HTR-8/SVneo (cell line): ENCODE results near the gene LRRC71.

ENCODE experiments used
- DNase-seq: peaks from one replicate; pipeline ENCODE4 v3.0.0; 2011; ENCODE audit warnings: low spot score, mixed read lengths; ENCODE audit not compliant: insufficient read length
- FAIRE-seq: peaks from 2 replicates; lab custom pipeline; 2011; peaks lifted over from hg19 to GRCh38; lab: Jason Lieb, UNC

Gene LRRC71

DNA sequence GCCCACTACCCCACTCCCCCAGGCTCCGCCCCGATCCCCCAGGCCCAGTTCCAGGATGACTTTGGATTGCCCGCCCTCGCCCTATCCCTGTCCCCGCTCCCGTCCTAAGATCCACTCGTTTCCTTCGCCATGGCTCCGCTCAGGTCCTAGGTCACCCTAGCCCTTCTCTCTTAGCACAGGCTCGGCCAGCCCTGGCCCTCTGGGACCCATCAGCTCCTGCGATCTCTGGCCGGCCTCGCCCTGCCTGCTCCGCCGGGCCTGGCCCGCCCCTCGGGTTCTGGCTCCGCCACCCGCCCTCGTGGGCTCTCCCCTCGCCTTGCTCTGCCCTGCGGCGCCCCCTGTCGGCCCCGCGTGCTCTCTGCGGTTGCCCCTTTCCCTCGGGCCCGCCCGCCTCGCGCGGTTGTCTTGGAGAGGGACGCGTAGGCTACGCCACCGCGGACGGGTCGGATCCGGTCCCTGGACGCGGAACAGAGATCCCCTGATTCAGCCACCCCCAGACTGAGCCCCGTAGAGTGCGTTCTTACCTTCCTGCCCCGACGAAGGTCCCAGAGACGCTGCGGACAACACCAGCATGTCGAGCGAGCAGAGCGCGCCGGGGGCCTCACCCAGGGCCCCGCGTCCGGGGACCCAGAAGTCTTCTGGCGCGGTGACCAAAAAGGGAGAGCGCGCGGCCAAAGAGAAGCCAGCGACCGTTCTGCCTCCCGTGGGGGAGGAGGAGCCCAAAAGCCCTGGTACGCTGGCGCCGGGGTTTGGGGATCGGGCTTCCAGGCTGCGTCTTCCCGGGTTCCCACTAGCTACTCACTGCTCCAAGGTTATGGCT lies at the start of gene LRRC71:
TSS of gene LRRC71 (plus strand) at position 400 of the 820 bp plus-strand sequence. CDS start at position 572, 172 bp downstream.
- FAIRE-seq (no peak), DNase-seq (no peak)

DNA sequence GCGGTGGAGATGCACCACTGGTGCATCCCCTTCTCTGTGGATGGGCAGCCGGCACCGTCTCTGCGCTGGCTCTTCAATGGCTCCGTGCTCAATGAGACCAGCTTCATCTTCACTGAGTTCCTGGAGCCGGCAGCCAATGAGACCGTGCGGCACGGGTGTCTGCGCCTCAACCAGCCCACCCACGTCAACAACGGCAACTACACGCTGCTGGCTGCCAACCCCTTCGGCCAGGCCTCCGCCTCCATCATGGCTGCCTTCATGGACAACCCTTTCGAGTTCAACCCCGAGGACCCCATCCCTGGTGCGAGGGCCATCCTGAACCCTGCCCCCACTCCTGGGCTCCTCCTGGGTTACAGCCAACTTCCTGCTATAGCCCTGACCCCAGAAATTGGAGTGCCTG lies 46.8 kb upstream of the LRRC71 start:
- DNase-seq = no peak
- FAIRE-seq = no peak

DNA sequence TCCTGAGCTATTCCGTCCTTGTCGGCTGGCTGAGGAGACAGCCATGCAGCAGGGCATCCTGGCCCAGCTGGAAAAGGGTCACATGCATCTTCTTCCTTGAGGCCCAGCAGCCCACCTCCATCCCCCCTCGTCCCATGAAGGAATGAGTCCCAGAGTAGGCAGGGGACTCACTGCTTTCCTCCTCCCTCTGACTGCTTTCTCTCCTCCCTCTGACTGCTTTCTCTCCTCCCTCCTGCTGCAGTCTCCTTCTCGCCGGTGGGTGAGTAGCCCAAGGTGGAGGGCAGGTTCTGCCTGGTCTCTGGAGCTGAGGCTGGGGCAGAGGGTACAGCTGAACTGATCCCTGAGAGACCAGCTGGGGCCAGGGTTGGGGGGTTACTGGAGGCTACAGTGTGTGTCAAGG lies 46.3 kb upstream of the LRRC71 start:
- FAIRE-seq = no peak
- DNase-seq = no peak

DNA sequence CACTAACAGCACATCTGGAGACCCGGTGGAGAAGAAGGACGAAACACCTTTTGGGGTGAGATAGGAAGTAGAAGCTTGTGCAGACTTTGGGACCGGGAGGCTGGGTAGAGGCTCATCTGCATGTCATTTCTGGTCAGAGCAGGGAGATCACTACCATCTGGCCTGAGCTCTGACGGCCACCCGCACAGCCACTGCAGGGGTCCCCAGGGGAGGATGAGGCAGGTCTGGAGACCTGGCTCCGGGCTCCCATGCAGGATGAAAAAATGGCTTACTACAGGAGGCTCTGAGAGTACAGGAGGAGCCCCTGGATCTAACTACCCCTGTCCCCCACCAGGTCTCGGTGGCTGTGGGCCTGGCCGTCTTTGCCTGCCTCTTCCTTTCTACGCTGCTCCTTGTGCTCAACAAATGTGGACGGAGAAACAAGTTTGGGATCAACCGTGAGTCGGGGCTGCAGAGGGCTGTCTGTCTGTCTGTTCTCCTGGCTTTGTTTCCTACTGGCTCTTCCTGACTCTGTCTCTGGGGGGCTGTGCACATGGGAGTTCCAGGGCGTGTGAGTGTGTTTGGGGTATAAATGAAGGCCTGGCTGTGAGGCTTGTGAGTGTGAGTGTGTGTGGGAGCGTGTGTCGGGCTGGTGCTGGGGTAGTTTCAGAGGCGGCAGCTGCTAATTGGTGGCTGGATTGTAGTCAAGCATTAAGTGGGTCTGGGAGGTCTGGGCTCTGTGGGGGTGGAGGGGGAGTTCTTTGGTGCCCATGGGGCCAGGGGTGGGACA lies 45.7 kb upstream of the LRRC71 start:
- FAIRE-seq (no peak), DNase-seq (no peak)

DNA sequence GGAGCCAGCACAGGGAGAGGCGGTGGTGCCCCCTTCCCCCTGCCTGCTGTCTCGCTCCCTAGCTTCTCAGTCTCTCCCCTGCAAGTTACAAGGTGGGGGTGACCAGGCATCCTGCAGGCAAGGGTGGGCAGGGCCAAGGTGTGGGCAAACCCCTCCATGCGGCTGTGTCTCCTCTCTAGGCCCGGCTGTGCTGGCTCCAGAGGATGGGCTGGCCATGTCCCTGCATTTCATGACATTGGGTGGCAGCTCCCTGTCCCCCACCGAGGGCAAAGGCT lies 45.2 kb upstream of the LRRC71 start:
- no peak for DNase-seq
- no peak for FAIRE-seq

DNA sequence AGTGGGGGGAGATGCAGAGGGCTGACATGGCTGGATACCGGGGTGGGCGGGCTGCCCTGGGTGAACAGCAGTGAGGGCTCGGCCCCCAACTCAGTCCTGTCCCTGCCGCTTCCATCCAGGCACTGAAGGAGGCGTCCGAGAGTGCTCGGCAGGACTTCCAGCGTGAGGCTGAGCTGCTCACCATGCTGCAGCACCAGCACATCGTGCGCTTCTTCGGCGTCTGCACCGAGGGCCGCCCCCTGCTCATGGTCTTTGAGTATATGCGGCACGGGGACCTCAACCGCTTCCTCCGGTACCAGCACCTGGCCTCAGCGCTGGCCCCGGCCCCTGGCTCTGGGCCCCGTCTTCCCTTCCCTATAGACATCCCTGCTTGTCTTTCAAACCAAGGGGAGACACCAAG lies 44.2 kb upstream of the LRRC71 start:
- DNase-seq (no peak), FAIRE-seq (no peak)

DNA sequence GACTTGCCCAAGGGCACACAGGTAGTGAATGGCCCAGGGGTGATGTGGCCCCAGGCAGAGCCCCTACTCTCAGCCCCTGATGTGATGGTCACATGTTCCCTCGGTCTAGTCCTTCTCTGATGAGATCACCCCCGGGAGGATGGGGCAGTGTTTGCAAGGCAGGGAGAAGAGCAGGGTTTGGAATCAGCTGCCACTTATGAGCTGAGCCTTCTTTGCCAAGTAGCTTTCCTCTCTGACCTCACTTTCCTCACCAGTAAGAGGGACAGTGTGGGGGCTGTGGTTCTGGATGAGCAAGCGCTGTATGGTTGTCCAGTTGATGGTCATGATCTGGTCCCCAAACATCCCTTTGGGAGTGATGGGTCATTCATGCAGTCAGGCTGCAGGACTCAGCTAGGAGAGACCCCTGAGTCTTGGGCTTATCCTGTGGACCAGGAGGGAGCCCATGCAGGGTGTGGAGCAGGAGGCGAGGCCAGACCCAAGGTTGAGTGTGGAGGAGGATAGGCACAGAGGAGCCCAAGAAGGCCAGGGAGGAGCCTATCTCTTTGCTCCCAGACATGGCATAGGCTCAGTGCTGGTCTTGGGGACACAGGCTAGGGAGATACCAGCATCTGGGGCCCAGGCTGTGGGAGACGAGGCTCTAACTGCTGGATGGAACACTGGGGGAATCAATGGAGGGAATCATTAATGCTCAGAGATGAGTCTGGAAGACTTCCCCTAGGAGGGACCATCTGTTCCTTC lies 42.8 kb upstream of the LRRC71 start:
- DNase-seq (no peak), FAIRE-seq (no peak)

DNA sequence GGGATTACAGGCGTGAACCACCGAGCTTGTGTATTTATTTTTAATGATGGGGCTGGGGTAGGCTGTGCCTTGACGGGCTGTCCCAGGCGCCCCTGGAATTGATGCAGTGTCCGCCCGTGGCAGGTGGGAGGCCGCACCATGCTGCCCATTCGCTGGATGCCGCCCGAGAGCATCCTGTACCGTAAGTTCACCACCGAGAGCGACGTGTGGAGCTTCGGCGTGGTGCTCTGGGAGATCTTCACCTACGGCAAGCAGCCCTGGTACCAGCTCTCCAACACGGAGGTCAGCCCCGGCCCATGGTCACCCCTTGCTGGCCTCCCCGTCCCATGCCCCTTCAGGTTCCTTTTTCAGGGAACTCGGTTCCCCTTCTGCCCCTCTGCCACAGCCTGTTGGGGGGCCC lies 40.6 kb upstream of the LRRC71 start:
- FAIRE-seq = no peak
- DNase-seq = no peak

DNA sequence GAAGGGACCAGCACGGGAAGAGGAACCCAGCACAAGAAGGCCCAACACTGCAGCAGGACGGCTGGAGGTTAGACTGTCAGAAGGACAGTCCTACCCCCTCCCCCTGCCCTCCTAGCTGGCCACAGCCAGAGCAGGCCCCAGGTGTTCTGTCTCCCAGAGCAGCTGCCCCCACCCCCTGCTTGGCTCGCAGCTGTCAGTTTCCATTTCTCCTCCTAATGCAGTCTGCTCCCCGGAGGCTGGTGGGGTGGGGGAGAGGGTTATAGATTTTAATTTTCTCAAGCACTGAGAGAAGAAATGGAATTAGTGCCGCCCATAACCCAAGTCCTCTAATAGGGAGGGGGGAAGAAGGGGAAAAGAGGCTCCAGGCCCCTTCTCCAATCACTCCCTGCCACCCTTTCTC lies 40.0 kb upstream of the LRRC71 start:
- FAIRE-seq = no peak
- no peak for DNase-seq

DNA sequence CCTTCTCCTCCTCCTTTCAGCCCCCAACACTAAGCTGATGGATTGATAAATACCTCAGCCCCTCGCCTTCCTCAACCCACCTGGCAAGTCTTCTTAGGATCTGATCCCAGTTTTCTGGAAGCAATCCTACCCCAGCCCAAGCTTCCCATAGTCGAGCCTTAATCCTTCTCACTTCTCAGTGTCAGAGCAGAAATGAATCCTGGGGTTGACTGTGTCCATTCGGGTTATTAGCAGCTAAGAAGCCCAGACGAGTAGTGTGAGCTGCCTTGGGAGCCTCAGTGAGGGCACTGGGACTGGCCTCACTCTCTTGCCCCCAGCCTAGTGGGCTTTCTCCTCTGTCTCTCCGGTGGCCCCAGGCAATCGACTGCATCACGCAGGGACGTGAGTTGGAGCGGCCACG lies 39.3 kb upstream of the LRRC71 start:
- FAIRE-seq (no peak), DNase-seq (no peak)

DNA sequence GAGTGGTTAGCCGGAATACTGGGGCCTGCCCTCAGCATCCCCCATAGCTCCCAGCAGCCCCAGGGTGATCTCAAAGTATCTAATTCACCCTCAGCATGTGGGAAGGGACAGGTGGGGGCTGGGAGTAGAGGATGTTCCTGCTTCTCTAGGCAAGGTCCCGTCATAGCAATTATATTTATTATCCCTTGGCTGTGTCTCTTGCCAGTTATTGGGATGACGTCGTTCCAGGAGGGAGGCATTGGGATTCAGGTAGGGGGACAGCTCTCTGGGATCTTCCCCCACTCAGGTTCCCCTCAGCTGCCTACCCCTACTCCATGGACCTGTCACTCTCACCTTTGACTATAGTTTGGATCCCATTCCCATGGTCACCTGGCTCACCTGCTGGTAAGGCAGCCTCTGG lies 38.8 kb upstream of the LRRC71 start:
- DNase-seq = no peak
- FAIRE-seq = no peak

DNA sequence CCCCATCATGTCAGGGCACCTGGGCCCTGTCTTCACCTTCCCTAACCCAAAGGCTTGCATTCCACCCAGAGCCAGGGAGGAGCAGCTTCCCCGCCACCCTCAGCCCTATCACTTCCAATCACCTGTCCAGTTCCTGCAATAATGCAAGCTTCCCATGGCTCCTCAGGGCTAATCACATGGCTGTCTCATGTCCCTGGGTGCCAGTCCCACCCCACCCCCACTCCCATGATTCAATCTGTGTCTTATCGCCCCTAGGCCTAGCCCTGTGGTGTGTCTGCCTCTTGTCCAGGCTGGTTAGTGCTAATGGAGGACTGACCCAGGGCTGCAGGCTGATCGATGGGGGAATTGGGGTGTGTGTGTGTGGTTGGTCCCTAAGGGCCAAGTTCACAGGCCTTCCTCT lies 37.9 kb upstream of the LRRC71 start:
- FAIRE-seq = no peak
- DNase-seq = no peak

DNA sequence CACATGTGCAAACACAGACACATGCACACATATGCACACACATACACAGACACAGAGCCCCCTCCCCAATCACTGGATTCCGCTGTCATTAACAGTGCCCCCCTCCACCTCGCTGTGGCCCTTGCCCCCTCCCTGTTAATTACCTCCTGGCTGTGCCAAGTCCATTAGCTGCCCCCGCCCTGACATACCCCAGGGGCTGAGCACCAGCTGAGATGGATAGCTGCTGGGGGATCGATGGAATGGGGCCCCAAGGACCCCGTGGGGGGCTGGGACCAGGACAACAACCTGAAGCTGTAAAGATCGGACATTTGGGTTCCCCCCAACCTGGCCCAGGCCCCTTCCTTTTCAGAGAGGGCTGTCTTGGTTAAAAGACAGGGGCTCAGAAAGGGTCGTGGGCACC lies 36.5 kb upstream of the LRRC71 start:
- FAIRE-seq = no peak

DNA sequence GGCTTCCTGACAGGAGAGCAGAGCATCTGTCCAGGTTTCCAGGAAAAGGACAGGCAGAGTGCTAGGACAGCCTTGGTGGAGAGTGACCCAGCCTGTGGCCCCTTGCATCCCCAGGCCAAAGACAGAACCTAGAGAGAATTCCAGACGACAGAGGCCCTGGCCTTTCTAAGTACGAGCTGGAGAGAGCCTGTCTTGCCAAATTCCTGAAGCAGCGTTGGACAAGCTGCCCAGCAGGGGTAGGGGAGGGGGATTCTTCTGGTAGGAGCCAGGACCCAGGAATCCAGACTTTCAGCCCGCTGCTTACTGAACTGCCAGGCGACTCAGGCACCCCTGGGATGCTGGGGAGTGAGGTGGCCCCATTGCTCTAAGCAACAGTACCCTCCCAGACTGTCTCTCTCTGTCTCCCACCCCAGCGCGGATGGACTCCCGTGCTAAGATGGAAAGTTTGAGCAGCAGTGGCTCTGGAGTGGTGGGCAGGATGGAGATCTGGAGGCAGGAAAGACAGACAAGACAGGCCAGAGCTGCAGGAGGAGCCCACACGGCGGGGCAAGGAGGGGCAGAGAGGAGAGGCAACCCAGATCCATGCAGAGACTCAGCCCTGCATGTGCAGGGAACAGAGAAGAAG lies 35.8 kb upstream of the LRRC71 start:
- DNase-seq (no peak), FAIRE-seq (no peak)

More for the DNA sequence above, 36.5 kb upstream of the LRRC71 start:
- no peak for DNase-seq

DNA sequence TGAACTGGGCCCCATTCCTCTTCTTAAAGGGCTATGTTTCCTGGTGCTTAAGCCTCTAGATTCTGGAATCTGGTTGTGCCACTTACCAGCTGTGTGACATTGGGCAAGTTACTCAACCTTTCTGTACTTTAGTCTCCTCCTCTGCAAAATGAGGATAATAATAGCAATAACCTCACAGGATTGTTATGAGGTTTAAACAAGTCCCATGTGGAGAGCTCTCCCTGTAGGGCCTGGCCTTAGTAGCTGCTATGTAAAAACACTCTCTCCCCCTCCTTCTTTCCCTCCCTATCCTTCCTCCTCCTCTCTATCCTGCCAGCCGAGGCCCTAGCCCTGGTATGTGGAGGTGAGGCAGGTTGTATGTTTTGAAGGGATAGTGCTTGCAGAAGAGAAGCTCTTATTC lies 35.1 kb upstream of the LRRC71 start:
- no peak for FAIRE-seq
- DNase-seq = no peak

DNA sequence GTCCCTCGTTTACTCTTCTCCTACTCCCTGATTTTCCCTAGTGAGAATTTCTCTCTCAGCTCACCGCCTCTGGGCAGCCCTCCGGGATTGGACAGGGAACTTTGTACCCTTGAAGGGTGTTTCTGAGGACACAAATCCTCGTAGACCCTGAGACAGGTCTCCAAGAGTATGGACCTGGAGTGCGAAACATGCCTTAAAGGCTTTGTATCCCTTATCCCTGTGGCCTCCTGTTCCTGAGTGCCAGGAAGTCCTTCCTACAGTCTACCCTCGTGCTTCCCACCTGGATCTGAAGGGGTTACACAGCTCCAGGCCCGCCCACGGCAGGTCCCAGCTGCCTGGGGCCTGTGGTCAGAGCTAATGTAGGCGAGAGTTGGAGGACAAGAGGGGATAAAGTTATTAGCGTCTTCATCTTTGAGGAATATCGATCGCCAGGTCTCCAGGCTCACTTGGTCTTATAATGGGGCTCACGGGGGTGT lies 34.5 kb upstream of the LRRC71 start:
- DNase-seq (no peak), FAIRE-seq (no peak)

DNA sequence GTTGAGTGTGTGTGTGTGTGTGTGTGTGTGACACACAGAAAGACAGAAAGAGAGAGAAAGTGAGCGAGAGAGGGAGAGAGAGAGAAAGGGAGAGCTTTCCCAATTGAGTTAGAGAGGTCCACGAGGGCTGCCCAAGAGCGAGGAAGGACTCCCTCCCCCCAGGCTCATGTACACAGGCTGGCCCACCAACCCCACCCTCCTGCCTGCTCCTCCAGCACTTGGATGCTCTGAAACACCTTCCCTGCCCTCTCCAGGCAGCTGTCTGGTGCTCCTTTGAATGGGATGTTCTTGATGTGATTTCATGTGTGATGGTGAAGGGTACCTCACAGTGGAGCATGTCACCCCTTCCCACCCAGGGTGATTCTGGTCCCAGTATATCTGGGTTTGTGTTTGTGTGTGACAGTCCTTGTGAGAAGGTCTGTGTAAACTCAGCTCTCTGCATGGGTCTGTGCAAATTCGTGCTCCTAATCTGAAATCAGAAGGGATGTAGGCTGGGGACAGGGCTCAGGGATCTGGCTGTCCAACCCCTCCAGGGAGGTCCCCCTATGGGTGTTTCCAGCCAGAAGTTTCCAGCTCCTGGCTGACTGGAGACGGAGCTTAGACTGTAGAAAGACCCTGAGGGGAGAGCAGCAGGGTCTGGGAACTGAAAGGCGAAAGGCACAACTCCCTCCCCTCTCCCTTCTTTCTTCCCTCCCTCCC lies 33.7 kb upstream of the LRRC71 start:
- DNase-seq (no peak), FAIRE-seq (no peak)

DNA sequence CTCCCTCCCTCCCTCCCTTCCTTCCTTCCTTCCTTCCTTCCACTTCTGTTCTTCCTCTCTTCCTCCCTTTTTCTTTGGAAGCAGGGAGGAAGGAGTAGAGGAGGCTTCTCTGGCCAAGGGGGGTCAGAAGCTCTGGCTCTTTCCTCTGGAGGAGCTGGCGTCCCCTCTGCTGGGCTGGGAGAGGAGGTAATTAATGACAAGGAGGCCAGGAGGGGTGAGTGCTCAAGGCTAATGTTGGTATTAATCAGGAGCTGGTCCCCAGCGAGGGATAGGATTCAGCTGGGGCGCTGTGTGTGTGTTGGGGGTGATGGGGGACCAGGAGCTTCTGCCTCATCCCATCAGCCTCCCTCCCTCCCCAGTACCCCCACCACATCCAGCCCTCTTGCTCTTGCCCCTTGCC lies 33.1 kb upstream of the LRRC71 start:
- no peak for DNase-seq
- no peak for FAIRE-seq

DNA sequence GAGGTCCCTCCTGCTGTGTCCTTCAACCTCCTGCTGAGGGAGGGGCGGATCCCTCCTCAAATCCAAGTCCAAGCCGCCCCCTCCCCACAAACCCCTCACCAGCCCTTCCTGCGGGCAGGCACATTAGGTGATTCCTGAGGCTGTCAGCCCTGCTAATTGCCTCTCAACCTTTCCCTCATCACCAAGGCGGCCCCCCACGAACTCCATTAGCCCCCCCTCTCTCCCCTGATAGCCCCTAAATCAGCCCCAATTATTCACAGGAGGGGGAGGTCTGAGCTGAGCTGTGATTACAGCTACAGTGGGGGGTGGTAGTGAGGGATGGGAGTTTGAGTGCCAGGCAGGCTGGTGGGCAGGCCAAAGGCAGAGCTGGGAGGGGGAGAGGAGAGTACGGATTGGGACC lies 32.7 kb upstream of the LRRC71 start:
- FAIRE-seq = no peak
- no peak for DNase-seq
